ENCODE results near the gene CGNL1. TPM values are rescaled to one million over a fixed set of nuclear protein-coding genes. Genes with fewer than 3 reads are reported as not detected.

Gene CGNL1
- total RNA-seq, 4 donors from 2014 or later: 40.7 to 74.4 (median 56.0) TPM

DNA sequence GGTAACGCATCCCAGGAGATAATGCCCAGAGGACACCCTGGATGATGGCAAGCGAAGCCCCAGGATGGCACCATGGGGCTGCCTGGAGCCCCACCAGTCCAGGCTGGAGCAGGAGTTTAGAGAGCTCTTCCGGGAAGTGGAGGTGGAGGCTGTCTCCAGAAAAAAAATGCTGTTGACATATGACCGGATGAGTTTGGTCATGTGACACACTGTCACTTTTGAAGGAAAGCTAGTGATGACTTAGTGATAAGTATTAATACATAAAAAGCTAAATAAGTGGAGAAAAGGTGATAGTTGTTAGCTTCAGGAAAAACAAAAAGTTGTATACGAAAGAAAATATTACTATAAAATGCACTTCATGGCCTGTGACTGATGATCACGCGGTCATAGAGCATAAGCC, 195.4 kb downstream of the CGNL1 start:
- no peaks in the 10 kb centered on the region for H3K4me1 ChIP-seq
- intact Hi-C loops (cut with DNase I): no loop called here
- DNase-seq: no peak
- H3K36me3 ChIP-seq: no peaks in the 10 kb centered on the region
- no peaks in the 10 kb centered on the region for H3K9me3 ChIP-seq
- H3K27me3 ChIP-seq: no peaks in the 10 kb centered on the region
- no peak overlapping the region for H3K27ac ChIP-seq
- H3K4me3 ChIP-seq (replicated peaks in 1 of 3): no peak overlapping the region
- WGBS, 2 donors: 90 to 98% methylated on average over 7 of the region's 7 CpGs
- TF ChIP-seq, protein P1, sequence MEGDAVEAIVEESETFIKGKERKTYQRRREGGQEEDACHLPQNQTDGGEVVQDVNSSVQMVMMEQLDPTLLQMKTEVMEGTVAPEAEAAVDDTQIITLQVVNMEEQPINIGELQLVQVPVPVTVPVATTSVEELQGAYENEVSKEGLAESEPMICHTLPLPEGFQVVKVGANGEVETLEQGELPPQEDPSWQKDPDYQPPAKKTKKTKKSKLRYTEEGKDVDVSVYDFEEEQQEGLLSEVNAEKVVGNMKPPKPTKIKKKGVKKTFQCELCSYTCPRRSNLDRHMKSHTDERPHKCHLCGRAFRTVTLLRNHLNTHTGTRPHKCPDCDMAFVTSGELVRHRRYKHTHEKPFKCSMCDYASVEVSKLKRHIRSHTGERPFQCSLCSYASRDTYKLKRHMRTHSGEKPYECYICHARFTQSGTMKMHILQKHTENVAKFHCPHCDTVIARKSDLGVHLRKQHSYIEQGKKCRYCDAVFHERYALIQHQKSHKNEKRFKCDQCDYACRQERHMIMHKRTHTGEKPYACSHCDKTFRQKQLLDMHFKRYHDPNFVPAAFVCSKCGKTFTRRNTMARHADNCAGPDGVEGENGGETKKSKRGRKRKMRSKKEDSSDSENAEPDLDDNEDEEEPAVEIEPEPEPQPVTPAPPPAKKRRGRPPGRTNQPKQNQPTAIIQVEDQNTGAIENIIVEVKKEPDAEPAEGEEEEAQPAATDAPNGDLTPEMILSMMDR (IDR thresholded peaks at IDR 0.05): no peak
- TF ChIP-seq POLR2A (IDR thresholded peaks at IDR 0.05): no peak

DNA sequence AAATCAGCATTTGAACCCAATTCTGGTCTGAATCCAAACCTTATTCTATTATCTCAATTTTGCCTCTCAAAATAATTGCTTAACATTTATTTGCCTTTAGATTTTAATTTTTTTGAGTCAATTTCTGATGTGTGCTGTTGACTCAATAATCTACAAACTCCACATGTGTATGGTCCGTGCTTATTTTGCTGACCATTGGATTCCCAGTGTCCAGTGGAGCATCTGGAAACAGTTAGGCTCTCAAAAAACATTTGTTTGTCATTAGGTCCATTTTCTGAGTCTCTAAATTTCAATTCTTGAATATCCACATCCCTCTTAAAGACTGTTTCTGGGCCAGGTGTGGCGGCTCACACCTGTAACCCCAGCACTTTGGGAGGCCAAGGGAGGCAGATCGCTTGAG, 196.2 kb downstream of the CGNL1 start:
- DNase-seq: no peak
- Histone ChIP-seq H3K4me3 (replicated peaks in 1 of 3) (no peak overlapping the region), H3K27me3 (no peaks in the 10 kb centered on the region), H3K4me1 (no peaks in the 10 kb centered on the region), H3K36me3 (no peaks in the 10 kb centered on the region), H3K9me3 (no peaks in the 10 kb centered on the region), H3K27ac (no peak overlapping the region)
- WGBS, 2 donors: 86 to 89% methylated on average over 3 of the region's 3 CpGs
- intact Hi-C loops (cut with DNase I): no loop called here
- TF ChIP-seq POLR2A (IDR thresholded peaks at IDR 0.05): no peak
- TF ChIP-seq, protein P1 (IDR thresholded peaks at IDR 0.05): no peak

DNA sequence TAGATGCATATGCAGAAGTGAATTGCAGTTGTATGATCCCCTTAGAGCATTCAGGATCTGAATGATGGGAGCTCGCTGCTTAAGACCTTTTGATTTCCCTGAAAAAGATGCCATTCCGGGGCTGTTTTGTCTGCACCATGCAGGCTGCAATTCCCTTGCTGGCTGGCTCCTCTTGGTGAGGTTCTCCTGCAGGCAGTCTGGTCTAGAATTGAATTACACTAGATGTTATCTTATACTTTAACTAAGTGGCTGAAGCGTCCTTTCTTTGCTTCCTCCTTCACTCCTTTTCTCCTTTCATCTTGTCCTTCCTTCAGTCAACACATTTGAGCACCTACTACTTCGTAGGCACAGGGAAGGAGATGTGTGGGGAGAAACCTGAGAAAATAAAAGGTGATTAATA, 196.8 kb downstream of the CGNL1 start:
- intact Hi-C loops (cut with DNase I): no loop called here

DNA sequence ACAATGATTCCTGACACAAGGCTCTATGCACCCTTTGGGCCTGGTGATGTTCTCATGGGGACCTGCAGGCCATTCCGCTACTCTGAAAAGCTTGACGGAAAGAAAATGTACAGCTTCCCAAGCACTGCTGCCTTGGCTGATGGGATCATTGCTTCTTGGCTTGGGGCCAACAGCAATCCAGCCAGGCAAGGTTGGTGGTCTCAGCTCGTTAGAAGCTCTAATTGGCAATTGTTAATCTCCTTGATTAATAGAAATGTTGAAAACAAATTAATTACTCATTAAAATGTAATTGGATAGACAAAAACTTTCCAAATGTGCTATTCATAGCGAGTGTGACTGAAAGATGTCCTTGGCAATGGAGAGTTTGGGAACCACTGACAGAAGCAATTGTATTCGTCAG, 199.1 kb downstream of the CGNL1 start:
- TF ChIP-seq POLR2A (IDR thresholded peaks at IDR 0.05): no peak
- intact Hi-C loops (cut with DNase I): no loop called here
- Histone ChIP-seq H3K36me3 (no peaks in the 10 kb centered on the region), H3K27ac (no peak overlapping the region), H3K27me3 (no peaks in the 10 kb centered on the region), H3K4me3 (replicated peaks in 1 of 3) (no peak overlapping the region), H3K4me1 (no peaks in the 10 kb centered on the region), H3K9me3 (no peaks in the 10 kb centered on the region)
- DNase-seq: no peak
- WGBS, 2 donors: 78 to 79% methylated on average over 5 of the region's 5 CpGs

More for the DNA sequence above, 196.8 kb downstream of the CGNL1 start:
- 79 to 84% methylated on average over 4 of the region's 4 CpGs for WGBS, 2 donors
- DNase-seq: no peak
- Histone ChIP-seq H3K4me3 (replicated peaks in 1 of 3) (no peak overlapping the region), H3K4me1 (no peaks in the 10 kb centered on the region), H3K27ac (no peak overlapping the region), H3K9me3 (no peaks in the 10 kb centered on the region), H3K36me3 (no peaks in the 10 kb centered on the region), H3K27me3 (no peaks in the 10 kb centered on the region)
- no peak for TF ChIP-seq POLR2A (IDR thresholded peaks at IDR 0.05)
- TF ChIP-seq, protein P1 (IDR thresholded peaks at IDR 0.05): no peak

DNA sequence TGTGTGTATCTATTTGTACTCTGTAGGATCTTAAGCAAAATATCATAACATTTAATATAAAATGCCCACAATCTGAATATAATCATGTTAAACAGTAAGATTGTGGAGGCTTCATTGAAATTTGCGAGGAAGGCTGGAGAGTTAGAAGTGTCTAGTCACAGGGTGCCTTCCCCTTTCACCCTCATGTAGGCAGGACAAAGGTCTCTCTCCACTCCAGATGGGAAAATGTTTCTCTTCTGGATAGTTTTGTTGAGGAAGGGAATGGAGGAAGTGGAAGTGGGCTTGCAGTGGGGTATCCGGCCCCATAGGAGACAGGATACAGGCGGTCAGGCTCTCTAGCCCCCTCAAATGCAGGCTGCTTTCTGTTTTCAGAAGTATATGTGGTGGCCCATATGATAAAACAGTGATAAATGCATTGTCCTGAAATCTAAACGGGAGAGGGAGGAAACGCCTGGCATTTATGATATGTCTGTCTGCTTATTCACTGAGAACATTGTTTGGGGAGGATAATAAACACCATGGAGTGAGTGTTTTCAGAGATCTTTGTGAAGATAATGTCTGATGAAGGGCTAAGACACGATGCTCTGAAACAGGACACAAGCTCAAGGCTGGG, 202.1 kb downstream of the CGNL1 start:
- no peaks in the 10 kb centered on the region for H3K9me3 ChIP-seq
- H3K4me3 ChIP-seq (replicated peaks in 1 of 3): no peak overlapping the region
- no peak for DNase-seq
- H3K27ac ChIP-seq: no peak overlapping the region
- H3K36me3 ChIP-seq: no peaks in the 10 kb centered on the region
- TF ChIP-seq, protein P1 (IDR thresholded peaks at IDR 0.05): no peak
- TF ChIP-seq POLR2A (IDR thresholded peaks at IDR 0.05): no peak
- H3K27me3 ChIP-seq: no peaks in the 10 kb centered on the region
- WGBS, 2 donors: 71 to 72% methylated on average over 6 of the region's 6 CpGs
- no peaks in the 10 kb centered on the region for H3K4me1 ChIP-seq
- intact Hi-C loops (cut with DNase I): no loop called here
